ENCODE results near the gene UVRAG. TPM values are rescaled to one million over a fixed set of nuclear protein-coding genes. Genes with fewer than 3 reads are reported as not detected.

UVRAG gene
- total and polyA plus RNA-seq, 2 donors (not counting 1 experiment from before 2014, with no cell fraction given), result 37.7 to 94.1 TPM

DNA sequence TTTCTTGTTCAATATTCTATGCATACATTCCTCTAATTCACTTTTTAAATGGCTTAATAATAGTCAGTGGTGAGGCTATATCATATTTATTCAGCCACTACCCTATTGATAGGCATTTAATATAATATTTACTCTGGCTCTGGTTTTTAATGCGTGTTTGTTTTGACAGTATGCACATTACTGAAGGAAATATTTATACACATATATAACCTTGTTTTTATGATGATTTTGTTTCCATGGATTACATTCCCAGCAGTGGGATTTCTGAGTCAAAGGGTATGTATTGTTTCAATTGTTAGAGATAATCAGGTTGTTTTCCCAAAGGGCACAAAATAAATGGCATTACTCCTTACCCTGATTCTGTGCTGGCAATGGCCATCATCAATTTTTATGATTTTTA, 105.8 kb downstream of the UVRAG start:
- peaks cover 11 to 24% of the 10 kb centered on the region in 2 donors for H3K4me1 ChIP-seq (ENCODE audit: control insufficient read depth in 2 of 2, insufficient read depth in 2 of 2, low read length in 2 of 2)
- POLR2A ChIA-PET, result no interaction called here
- intact Hi-C loops (cut with micrococcal nuclease), result no loop called here
- no peak overlapping the region for H3K27ac Mint-ChIP-seq
- H3K27me3 Mint-ChIP-seq, result no peaks in the 10 kb centered on the region
- H3K9me3 Mint-ChIP-seq (ENCODE audit: insufficient read depth), result no peaks in the 10 kb centered on the region
- no peak overlapping the region for H3K4me3 Mint-ChIP-seq
- H3K4me2 ChIP-seq (replicated peaks; ENCODE audit: low read depth, low read length, poor library complexity, severe bottlenecking), result no peak overlapping the region
- no peak for TF ChIP-seq EZH2 (IDR thresholded peaks at IDR 0.05; ENCODE audit: borderline replicate concordance, insufficient read depth, low read depth, low read length, poor library complexity, severe bottlenecking)
- TF ChIP-seq, protein P1, sequence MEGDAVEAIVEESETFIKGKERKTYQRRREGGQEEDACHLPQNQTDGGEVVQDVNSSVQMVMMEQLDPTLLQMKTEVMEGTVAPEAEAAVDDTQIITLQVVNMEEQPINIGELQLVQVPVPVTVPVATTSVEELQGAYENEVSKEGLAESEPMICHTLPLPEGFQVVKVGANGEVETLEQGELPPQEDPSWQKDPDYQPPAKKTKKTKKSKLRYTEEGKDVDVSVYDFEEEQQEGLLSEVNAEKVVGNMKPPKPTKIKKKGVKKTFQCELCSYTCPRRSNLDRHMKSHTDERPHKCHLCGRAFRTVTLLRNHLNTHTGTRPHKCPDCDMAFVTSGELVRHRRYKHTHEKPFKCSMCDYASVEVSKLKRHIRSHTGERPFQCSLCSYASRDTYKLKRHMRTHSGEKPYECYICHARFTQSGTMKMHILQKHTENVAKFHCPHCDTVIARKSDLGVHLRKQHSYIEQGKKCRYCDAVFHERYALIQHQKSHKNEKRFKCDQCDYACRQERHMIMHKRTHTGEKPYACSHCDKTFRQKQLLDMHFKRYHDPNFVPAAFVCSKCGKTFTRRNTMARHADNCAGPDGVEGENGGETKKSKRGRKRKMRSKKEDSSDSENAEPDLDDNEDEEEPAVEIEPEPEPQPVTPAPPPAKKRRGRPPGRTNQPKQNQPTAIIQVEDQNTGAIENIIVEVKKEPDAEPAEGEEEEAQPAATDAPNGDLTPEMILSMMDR (IDR thresholded peaks at IDR 0.05), result no peak
- ATAC-seq (ENCODE audit: low read depth), result no peak
- DNase-seq, result no peak
- H3K27me3 ChIP-seq (replicated peaks in 1 of 4; ENCODE audit: control extremely low read depth in 1 of 4, control insufficient read depth in 3 of 4, insufficient read depth in 4 of 4, low read length in 3 of 4), result no peaks in the 10 kb centered on the region
- peaks cover 27% of the 10 kb centered on the region for H4K20me1 ChIP-seq (ENCODE audit: control insufficient read depth, insufficient read depth, low read length, poor library complexity, severe bottlenecking)
- peaks cover 45% of the 10 kb centered on the region for H3K4me1 Mint-ChIP-seq
- CTCF ChIA-PET, result no interaction called here
- peaks cover 0 to 3% (median 0%) of the 10 kb centered on the region in 3 donors for H3K9me3 ChIP-seq (ENCODE audit: control extremely low read depth in 1 of 3, control insufficient read depth in 2 of 3, insufficient read depth in 1 of 3, low read length in 2 of 3)
- peak overlapping the region in 1 of 2 donors; percentile 18 for H3K27ac ChIP-seq (ENCODE audit: low read length in 2 of 2)
- no peak overlapping the region for H2AFZ ChIP-seq (ENCODE audit: insufficient read depth, low read depth, low read length, poor library complexity, severe bottlenecking)
- no peak overlapping the region for H3K4me3 ChIP-seq (ENCODE audit: control extremely low read depth in 1 of 5, extremely low read depth in 1 of 5, insufficient read depth in 1 of 5, low read depth in 2 of 5, low read length in 4 of 5)
- H3K9ac ChIP-seq (ENCODE audit: low read length), result no peak overlapping the region
- peaks cover 7 to 17% of the 10 kb centered on the region in 2 experiments for H3K36me3 ChIP-seq (replicated peaks in 1 of 2; ENCODE audit: control extremely low read depth in 1 of 2, control insufficient read depth in 1 of 2, extremely low read depth in 1 of 2, insufficient read depth in 2 of 2, low read length in 1 of 2)
- peaks cover 81% of the 10 kb centered on the region for H3K79me2 ChIP-seq (ENCODE audit: control insufficient read depth, insufficient read depth, low read length)
- no CpG with 5 or more reads among the region's 1 CpG for WGBS (ENCODE audit: insufficient coverage)

DNA sequence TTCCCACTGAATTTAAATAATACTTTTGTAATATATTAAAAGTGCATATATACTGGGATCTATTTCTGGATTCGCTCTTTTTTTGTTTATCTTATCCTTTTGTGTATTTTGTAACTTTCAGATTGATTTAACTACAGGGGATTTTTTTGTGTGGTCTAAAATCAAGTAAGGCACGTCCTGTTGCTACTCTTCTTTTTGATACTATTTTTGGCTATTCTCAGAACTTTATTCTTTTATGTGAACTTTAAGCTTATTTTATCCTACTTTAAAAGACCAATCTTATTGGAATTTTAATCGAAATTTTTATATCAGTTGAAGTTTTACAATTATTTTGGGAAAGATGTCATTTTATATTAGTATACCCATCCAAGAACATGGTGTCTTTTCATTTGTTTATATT, 106.8 kb downstream of the UVRAG start:
- no peaks in the 10 kb centered on the region for H3K9me3 Mint-ChIP-seq (ENCODE audit: insufficient read depth)
- no peak overlapping the region for H3K27ac Mint-ChIP-seq
- peaks cover 82% of the 10 kb centered on the region for H3K79me2 ChIP-seq (ENCODE audit: control insufficient read depth, insufficient read depth, low read length)
- intact Hi-C loops (cut with micrococcal nuclease), result no loop called here
- ATAC-seq (ENCODE audit: low read depth), result no peak
- H3K27me3 Mint-ChIP-seq, result no peaks in the 10 kb centered on the region
- no peak overlapping the region for H2AFZ ChIP-seq (ENCODE audit: insufficient read depth, low read depth, low read length, poor library complexity, severe bottlenecking)
- H3K4me1 ChIP-seq (ENCODE audit: control insufficient read depth in 2 of 2, insufficient read depth in 2 of 2, low read length in 2 of 2), result peaks cover 11 to 24% of the 10 kb centered on the region in 2 donors
- H3K4me3 Mint-ChIP-seq, result no peak overlapping the region
- peak overlapping the region; percentile 29 for H3K4me2 ChIP-seq (replicated peaks; ENCODE audit: low read depth, low read length, poor library complexity, severe bottlenecking)
- peaks cover 9 to 10% of the 10 kb centered on the region in 2 experiments for H3K36me3 ChIP-seq (replicated peaks in 1 of 2; ENCODE audit: control extremely low read depth in 1 of 2, control insufficient read depth in 1 of 2, extremely low read depth in 1 of 2, insufficient read depth in 2 of 2, low read length in 1 of 2)
- peaks cover 49% of the 10 kb centered on the region for H3K4me1 Mint-ChIP-seq
- H4K20me1 ChIP-seq (ENCODE audit: control insufficient read depth, insufficient read depth, low read length, poor library complexity, severe bottlenecking), result peaks cover 29% of the 10 kb centered on the region
- ChIA-PET POLR2A (no interaction called here), CTCF (interaction anchor here (1.3 kb wide), 1 partner anchor 24 kb away, joined by 4 read pairs; no protein-coding TSS in a partner anchor)
- TF ChIP-seq, protein P1 (IDR thresholded peaks at IDR 0.05), result no peak
- no peak for TF ChIP-seq EZH2 (IDR thresholded peaks at IDR 0.05; ENCODE audit: borderline replicate concordance, insufficient read depth, low read depth, low read length, poor library complexity, severe bottlenecking)
- no peaks in the 10 kb centered on the region for H3K27me3 ChIP-seq (replicated peaks in 1 of 4; ENCODE audit: control extremely low read depth in 1 of 4, control insufficient read depth in 3 of 4, insufficient read depth in 4 of 4, low read length in 3 of 4)
- no peak overlapping the region for H3K27ac ChIP-seq (ENCODE audit: low read length in 2 of 2)
- no peak for DNase-seq
- no peak overlapping the region for H3K9ac ChIP-seq (ENCODE audit: low read length)
- no peak overlapping the region for H3K4me3 ChIP-seq (ENCODE audit: control extremely low read depth in 1 of 5, extremely low read depth in 1 of 5, insufficient read depth in 1 of 5, low read depth in 2 of 5, low read length in 4 of 5)
- WGBS (ENCODE audit: insufficient coverage), result no CpG with 5 or more reads among the region's 3 CpGs
- no peaks in the 10 kb centered on the region for H3K9me3 ChIP-seq (ENCODE audit: control extremely low read depth in 1 of 3, control insufficient read depth in 2 of 3, insufficient read depth in 1 of 3, low read length in 2 of 3)
